Bronchial epithelial cell (primary cell): Measurements from ENCODE around the gene SPIN2B. TPM values are rescaled to one million over a fixed set of nuclear protein-coding genes. Genes with fewer than 3 reads are reported as not detected.
A peak's percentile ranks its signal among the peaks of the same experiment; 100 is the strongest.
"Not testable (repeated sequence)": the region's sequence is repeated elsewhere in the genome, so short reads cannot be mapped to it uniquely, and the experiment has no call there.

Source experiments
- DNase-seq: peaks from one replicate; pipeline ENCODE4 v3.0.0-alpha.2; 2010; ENCODE audit warnings: low read depth
- FAIRE-seq: peaks from 2 replicates; lab custom pipeline; 2011; peaks lifted over from hg19 to GRCh38; lab: Jason Lieb, UNC
- H3K27me3 ChIP-seq: 2 replicates; pipeline ENCODE4 v1.5.1; 2011; ENCODE audit warnings: low read length; ENCODE audit not compliant: control insufficient read depth, insufficient read depth
- H3K36me3 ChIP-seq: 2 replicates; pipeline ENCODE4 v1.5.1; 2011; ENCODE audit warnings: low read length; ENCODE audit not compliant: control insufficient read depth, insufficient read depth
- H3K4me3 ChIP-seq: 2 replicates; pipeline ENCODE4 v1.5.1; 2011; ENCODE audit warnings: mild to moderate bottlenecking, low read depth, low read length, control low read depth
- total RNA-seq: library from RNA; depleted of rRNA; stranded (reverse); fragments of >200 nt; gene quantifications from 2 replicates; pipeline ENCODE4 v1.2.1, GENCODE V29; 2014
- TF ChIP-seq, protein P1 (sequence below): IDR thresholded peaks from 2 replicates; pipeline ENCODE4 v1.5.1; 2011; ENCODE audit warnings: mild to moderate bottlenecking, moderate library complexity, low read length, control low read depth, inconsistent platforms; ENCODE audit not compliant: insufficient read depth, severe bottlenecking

The SPIN2B gene
- total RNA-seq = 0.79 and 5.2 TPM in 2 replicates

DNA sequence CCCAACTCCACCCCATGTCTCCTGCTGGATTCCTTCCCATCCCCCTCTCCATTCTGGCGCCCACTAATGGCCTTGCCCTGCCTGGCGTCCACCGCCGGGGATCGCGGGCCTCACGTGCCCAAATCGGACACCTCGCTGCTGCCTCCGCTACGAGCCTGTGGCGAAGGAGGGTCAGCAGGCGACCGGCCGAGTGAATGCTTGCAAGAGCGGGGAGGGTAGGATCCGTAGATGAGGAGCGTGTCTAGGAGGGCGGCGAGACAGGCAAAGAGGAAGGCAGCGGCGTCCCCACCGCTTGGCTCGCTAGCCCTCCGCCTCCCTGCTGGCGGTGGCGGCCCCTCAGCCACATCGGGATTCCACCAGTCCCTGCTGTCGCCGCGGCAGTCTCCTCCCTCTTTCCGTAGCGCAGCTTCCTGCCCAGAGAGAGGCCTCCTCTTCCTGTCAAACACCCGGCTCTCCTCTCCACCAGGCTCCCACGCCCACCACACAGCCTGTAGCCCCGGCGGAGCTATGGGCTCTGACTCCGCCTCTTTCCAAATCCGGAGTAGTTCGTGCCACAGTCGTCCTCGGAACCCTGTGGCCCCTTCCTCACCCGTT is at the start of gene SPIN2B:
TSS of gene SPIN2B (minus strand) at position 387 of the 594 bp plus-strand sequence.
- no peak for FAIRE-seq
- H3K27me3 ChIP-seq = no peaks in the 10 kb centered on the region
- peak within 1 kb of the TSS; percentile 81 for H3K4me3 ChIP-seq
- no peaks in the 10 kb centered on the region for H3K36me3 ChIP-seq
- TF ChIP-seq, protein P1, sequence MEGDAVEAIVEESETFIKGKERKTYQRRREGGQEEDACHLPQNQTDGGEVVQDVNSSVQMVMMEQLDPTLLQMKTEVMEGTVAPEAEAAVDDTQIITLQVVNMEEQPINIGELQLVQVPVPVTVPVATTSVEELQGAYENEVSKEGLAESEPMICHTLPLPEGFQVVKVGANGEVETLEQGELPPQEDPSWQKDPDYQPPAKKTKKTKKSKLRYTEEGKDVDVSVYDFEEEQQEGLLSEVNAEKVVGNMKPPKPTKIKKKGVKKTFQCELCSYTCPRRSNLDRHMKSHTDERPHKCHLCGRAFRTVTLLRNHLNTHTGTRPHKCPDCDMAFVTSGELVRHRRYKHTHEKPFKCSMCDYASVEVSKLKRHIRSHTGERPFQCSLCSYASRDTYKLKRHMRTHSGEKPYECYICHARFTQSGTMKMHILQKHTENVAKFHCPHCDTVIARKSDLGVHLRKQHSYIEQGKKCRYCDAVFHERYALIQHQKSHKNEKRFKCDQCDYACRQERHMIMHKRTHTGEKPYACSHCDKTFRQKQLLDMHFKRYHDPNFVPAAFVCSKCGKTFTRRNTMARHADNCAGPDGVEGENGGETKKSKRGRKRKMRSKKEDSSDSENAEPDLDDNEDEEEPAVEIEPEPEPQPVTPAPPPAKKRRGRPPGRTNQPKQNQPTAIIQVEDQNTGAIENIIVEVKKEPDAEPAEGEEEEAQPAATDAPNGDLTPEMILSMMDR = no peak
- peak; percentile 62 for DNase-seq

DNA sequence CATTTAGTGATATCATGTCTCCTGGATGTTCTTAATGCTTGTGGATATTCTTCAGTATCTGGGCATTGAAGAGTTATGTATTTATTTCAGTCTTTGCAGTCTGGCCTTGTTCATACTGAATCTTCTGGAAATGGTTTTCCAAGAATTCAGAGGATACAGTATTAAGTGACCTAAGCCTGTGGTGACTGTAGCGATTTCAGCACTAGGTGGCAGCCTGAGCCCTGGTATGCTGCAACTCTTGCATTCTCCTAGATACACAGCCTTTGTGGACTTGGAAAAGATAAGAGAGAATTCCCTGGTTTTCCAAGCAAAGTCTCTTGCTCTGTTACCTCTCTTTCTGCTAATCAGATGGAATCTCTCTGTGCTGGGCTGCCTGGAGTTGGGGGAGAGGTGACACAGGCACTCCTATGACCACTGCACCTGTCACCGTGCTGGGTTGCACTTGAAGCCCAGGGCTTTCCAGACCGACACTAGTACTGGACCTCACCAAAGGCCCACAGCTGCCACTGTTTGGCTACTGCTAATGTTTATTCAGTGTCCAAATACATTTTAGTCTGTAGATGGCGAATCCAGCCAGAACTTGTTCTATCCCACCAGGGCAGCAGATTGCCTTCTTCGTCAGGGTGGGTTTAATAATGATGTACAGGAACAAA is 35.2 kb upstream of the SPIN2B start:
- no peak for FAIRE-seq
- DNase-seq = peak; percentile 34

DNA sequence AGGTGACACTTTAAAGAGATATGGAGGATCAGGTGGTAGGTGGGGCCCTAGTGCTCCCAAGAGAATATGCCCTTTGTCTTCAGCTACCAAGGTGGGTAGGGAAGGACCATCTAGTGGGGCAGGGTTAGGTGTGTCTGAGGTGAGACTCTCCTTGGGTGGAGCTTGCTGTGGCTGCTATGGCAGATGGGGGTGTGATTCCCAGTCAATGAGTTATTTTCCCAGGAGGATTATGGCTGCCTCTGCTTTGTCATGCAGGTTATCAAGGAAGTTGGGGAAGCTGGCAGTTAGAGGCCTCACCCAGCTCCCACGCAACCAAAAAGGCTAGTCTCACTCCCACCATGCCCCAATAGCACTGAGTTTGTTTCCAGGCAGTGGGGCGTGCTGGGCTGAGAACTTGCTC is 33.8 kb upstream of the SPIN2B start:
- no peak overlapping the region for H3K4me3 ChIP-seq
- H3K36me3 ChIP-seq = no peaks in the 10 kb centered on the region
- no peak for DNase-seq
- no peaks in the 10 kb centered on the region for H3K27me3 ChIP-seq
- TF ChIP-seq, protein P1 = no peak
- FAIRE-seq = no peak

More for the DNA sequence above, 35.2 kb upstream of the SPIN2B start:
- TF ChIP-seq, protein P1 = peak; percentile 61
- Histone ChIP-seq H3K36me3 (no peaks in the 10 kb centered on the region), H3K27me3 (no peaks in the 10 kb centered on the region), H3K4me3 (no peak overlapping the region)

DNA sequence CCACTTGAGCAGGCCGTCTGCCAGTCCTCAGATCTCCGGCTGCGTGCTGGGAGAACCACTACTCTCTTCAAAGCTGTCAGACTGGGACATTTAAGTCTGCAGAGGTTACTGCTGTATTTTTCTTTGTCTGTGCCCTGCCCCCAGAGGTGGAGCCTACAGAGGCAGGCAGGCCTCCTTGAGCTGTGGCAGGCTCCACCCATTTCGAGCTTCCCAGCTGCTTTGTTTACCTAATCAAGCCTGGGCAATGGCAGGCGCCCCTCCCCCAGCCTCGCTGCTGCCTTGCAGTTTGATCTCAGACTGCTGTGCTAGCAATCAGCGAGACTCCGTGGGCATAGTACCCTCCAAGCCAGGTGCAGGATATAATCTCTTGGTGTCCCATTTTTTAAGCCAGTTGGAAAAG is 30.9 kb upstream of the SPIN2B start:
- not testable (repeated sequence) for FAIRE-seq, H3K36me3 ChIP-seq, H3K4me3 ChIP-seq, DNase-seq, H3K27me3 ChIP-seq

DNA sequence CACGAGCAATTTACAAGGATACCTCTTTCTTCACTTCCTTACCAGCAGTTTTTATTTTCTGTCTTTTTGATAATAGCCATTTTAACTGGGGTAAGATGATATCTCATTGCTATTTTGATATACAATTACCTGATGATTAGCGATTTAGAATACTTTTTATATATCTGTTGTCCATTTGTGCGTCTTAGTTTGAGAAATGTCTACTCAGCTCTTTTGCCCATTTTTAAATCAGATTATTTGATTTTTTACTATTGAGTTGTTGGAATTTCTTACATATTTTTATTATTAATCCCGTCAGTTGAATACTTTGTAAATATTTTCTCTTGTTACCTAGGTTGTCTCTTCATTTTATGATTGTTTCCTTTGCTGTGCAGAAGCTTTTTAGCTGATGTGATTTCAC is 17.3 kb upstream of the SPIN2B start:
- TF ChIP-seq, protein P1 = no peak
- FAIRE-seq (no peak), DNase-seq (no peak)
- no peaks in the 10 kb centered on the region for H3K36me3 ChIP-seq
- no peaks in the 10 kb centered on the region for H3K27me3 ChIP-seq
- no peak overlapping the region for H3K4me3 ChIP-seq

DNA sequence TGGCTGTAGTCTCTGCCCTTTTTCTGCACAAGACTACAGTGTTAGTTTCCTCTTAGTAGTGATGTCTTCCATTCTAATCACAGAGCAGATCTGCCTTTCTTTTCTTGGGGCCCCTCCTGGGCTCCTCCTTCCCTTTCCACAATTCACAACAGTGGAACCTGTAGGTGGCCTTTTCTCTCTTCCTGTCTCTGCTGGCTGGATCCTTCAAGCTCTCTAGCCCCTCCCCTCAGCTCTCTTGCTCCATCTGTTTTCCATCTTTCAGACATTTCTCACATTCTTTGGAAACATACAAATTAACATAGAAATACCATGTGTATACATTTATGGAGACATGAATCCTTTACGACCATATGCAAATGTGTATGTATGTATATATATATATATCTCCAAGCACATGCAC is 16.2 kb upstream of the SPIN2B start:
- TF ChIP-seq, protein P1 = no peak
- H3K4me3 ChIP-seq = no peak overlapping the region
- DNase-seq = no peak
- H3K36me3 ChIP-seq = no peaks in the 10 kb centered on the region
- no peak for FAIRE-seq
- H3K27me3 ChIP-seq = no peaks in the 10 kb centered on the region

DNA sequence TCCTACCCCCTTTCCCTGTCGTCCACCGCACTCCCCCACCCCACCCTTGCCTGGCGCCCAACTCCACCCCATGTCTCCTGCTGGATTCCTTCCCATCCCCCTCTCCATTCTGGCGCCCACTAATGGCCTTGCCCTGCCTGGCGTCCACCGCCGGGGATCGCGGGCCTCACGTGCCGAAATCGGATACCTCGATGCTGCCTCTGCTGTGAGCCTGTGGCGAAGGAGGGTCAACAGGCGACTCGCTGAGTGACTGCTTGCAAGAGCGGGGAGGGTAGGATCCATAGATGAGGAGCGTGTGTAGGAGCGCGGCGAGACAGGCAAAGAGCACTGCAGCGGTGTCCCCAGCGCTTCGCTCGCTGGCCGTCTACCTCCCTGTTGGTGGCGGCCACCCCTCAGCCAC is 15.7 kb upstream of the SPIN2B start, which contains the start of gene SPIN2A:
TSS of gene SPIN2A (minus strand) at position 325 of the 400 bp plus-strand sequence. CDS start 800 bp downstream, outside the sequence.
- not testable (repeated sequence) for DNase-seq, H3K36me3 ChIP-seq, H3K27me3 ChIP-seq, H3K4me3 ChIP-seq, FAIRE-seq

DNA sequence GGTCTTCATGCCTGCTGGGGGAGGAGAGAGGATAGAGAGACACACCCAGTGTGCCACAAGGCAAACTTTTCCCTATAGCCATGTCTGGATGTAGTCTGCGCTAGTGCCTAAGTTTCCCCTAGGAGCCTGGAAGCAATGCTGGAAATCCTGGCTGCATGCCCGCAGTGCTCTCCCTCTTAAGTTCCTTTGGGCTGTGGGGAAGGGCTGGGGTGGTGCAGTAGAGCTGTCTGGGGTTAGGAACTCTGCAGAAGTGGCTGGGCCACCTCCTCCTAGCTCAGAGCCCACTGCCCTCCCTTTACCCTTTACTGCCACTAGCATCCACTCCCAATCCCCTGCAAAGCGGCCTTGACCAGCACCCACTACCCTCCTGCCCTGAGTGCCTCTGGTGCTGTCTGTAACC is 15.2 kb upstream of the SPIN2B start:
- not testable (repeated sequence) for H3K27me3 ChIP-seq, DNase-seq, FAIRE-seq, H3K4me3 ChIP-seq, H3K36me3 ChIP-seq
